Upper lobe of left lung (tissue), 6 donors: Measurements from ENCODE around the gene TUBGCP6. TPM values are rescaled to one million over a fixed set of nuclear protein-coding genes. Genes with fewer than 3 reads are reported as not detected.

Experiments used
- ATAC-seq, 2 donors: fragments of 200-7000 bp; cut with Tn5 transposase; one replicate each; pipeline ENCODE4 v1.9.1; 2022; ENCODE audit warnings: mild to moderate bottlenecking in 2 of 2, moderate library complexity in 2 of 2; ENCODE audit not compliant: low FRiP score in 2 of 2
- DNase-seq, 2 donors: peaks; one replicate each; pipeline ENCODE4 v3.0.0-alpha.2; 2019 to 2020
- H3K27ac ChIP-seq, 4 donors: fragments of 200-600 bp; sonication (generic); one replicate each; pipeline ENCODE4 v1.5.1; 2016 to 2019
- H3K27me3 ChIP-seq, 4 donors: fragments of 200-600 bp; sonication (generic); one replicate each; pipeline ENCODE4 v1.5.1; 2017 to 2019
- H3K36me3 ChIP-seq, 4 donors: fragments of 200-600 bp; sonication (generic); one replicate each; pipeline ENCODE4 v1.5.1; 2016 to 2019
- H3K4me1 ChIP-seq, 4 donors: fragments of 200-600 bp; sonication (generic); one replicate each; pipeline ENCODE4 v1.5.1; 2018 to 2019
- H3K4me3 ChIP-seq, 4 donors: fragments of 200-600 bp; sonication (generic); one replicate each; pipeline ENCODE4 v1.5.1; 2017 to 2019; ENCODE audit warnings: mild to moderate bottlenecking in 2 of 4, moderate library complexity in 1 of 4
- H3K9me3 ChIP-seq, 4 donors: fragments of 200-600 bp; sonication (generic); one replicate each; pipeline ENCODE4 v1.5.1; 2018 to 2019
- EP300 ChIP-seq, 4 donors: sonication (generic); formaldehyde crosslinking; IDR thresholded peaks; one replicate each; pipeline ENCODE4 v1.5.1; 2017; ENCODE audit warnings: antibody characterized with exemption in 4 of 4, control low read depth in 2 of 4
- POLR2A ChIP-seq, 4 donors: fragments of 450-650 bp; IDR thresholded peaks; one replicate each; pipeline ENCODE4 v1.5.1; 2016 to 2017; ENCODE audit warnings: antibody characterized with exemption in 4 of 4, mild to moderate bottlenecking in 2 of 4
- POLR2AphosphoS5 ChIP-seq, 2 donors: sonication (generic); formaldehyde crosslinking; IDR thresholded peaks; one replicate each; pipeline ENCODE4 v1.5.1; 2017; ENCODE audit warnings: antibody characterized with exemption in 2 of 2
- WGBS, 2 donors: methylation state at CpG; one replicate each; pipeline ENCODE4 v1.1.5; 2017 to 2018; 5-methylcytosine and 5-hydroxymethylcytosine counted together
- total RNA-seq, 6 donors: library from RNA; depleted of rRNA in 4 of 6; stranded (reverse); fragments of >200 nt in 4 of 6; gene quantifications; one replicate each; pipeline versions ENCODE4 v1.1.0 to v1.2.1, GENCODE V29; 2016 to 2021
- TF ChIP-seq, protein P1 (sequence below), 6 experiments: fragments of 450-650 bp in 4 of 6; fragments of 200-600 bp in 2 of 6; sonication (generic) in 2 of 6; IDR thresholded peaks; one replicate each; pipeline ENCODE4 v1.5.1; 2016 to 2019; ENCODE audit warnings: antibody characterized with exemption in 6 of 6
- donor health status: DM: no; HTN: no; CAD: no; lungs with moderate emphysema.
- donor health status: DM: no; HTN: yes; CAD: no; lungs with severe emphysema.

Gene TUBGCP6
- total RNA-seq, 6 donors from 2014 or later, result 43.2 to 216 (median 52.4) TPM

DNA sequence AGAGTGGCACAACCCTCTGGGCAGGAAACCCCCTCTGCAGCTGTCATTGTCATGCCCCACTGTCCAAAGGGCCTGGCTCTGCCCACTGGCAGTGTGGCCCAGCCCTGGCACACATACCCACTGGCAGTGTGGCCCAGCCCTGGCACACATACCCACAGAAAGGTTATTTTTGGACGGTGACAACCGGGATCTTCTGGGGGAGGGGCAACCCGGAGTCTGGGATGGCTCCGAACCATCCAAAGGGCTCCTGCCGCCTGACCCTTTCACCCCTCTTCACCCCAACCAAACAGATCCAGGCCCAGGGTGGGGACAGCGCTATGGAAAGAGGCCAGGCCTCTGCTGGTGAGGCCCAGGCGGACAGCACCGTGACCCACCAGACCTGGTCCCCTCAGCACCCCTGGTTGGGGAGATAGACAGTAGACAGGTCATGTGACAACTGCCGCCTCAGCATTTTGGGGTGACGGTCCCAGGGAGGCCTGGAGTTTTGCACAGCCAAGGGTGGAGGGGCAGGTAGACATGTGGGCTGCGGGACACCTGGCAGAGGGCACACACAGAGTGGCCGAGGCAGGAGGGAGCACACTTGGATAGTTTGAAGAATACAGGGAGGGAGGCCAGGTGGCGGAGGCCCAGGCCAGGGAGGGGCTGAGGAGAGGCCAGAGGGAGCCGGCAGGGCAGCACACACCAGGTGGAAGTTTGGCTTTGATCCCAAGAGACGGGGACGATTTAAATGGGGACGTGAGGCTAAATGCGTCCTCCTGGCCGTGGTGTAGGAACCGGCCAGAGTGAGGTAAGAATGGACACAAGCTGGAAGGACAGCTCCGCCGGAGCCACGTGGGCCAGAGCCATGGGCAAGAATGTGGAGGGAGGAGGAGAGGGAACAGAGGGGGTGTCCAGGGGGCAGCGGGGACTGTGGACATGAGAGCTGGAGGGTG lies 13.8 kb upstream of the TUBGCP6 start:
- H3K27me3 ChIP-seq, result peaks cover 0 to 13% (median 2%) of the 10 kb centered on the region in 4 donors
- ATAC-seq, result no peak

DNA sequence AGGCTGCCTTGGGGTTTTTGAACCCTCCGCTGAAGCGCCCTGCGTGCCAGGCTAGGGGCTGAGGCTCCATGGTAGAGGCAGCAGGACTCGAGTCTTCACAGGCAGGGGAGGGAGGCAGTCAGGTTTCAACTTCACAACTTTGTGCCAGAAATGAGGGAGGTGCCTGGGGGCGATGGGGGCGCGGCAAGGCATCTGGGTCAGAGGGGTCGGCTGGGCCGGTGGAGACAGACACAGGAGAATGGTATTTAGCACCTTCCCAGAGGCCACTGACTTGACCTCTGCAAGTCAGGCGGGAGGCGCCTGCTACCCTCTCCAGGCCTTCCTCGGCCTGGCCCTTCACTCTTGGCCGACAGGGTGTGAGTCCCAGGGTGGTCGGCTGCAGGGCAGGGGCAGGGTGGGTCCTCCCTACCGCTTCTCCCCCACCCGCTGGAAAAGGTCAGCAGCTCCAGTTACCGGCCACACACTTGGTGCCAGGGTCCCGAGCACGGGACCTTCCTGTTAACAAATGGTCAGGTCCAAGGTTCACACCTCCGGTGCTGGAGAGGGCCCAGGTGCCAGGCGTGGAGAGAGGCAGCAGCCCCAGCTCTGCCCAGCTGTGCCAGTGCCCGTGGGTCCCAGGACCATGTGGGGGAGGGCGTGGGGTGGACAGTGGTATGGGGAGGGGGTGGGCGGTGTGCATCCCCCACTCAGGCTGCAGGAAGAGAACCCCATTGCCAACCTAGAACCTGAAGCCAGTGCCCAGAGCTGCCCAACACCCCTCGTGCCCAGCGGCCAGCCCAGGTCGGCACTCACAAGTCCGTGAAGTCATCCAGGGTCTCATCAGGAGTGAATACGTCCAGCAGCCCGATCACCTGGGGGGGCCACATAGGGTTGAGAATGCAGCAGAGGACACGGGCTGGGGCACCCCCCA lies 12.9 kb upstream of the TUBGCP6 start:
- H3K36me3 ChIP-seq, result peaks cover 0 to 3% (median 0%) of the 10 kb centered on the region in 4 donors
- peaks cover 16 to 28% (median 18%) of the 10 kb centered on the region in 4 donors for H3K4me1 ChIP-seq
- ATAC-seq, result no peak
- peaks cover 0 to 13% (median 2%) of the 10 kb centered on the region in 4 donors for H3K27me3 ChIP-seq
- H3K27ac ChIP-seq, result no peak overlapping the region
- 84% methylated on average over 6 to 31 of the region's 31 CpGs for WGBS, 2 donors
- DNase-seq, result peak in 1 of 2 donors; percentile 72
- no peak overlapping the region for H3K4me3 ChIP-seq
- no peaks in the 10 kb centered on the region for H3K9me3 ChIP-seq
- TF ChIP-seq POLR2AphosphoS5 (IDR thresholded peaks at IDR 0.05) (no peak), EP300 (IDR thresholded peaks at IDR 0.05) (no peak), POLR2A (IDR thresholded peaks at IDR 0.05) (no peak)
- TF ChIP-seq, protein P1, sequence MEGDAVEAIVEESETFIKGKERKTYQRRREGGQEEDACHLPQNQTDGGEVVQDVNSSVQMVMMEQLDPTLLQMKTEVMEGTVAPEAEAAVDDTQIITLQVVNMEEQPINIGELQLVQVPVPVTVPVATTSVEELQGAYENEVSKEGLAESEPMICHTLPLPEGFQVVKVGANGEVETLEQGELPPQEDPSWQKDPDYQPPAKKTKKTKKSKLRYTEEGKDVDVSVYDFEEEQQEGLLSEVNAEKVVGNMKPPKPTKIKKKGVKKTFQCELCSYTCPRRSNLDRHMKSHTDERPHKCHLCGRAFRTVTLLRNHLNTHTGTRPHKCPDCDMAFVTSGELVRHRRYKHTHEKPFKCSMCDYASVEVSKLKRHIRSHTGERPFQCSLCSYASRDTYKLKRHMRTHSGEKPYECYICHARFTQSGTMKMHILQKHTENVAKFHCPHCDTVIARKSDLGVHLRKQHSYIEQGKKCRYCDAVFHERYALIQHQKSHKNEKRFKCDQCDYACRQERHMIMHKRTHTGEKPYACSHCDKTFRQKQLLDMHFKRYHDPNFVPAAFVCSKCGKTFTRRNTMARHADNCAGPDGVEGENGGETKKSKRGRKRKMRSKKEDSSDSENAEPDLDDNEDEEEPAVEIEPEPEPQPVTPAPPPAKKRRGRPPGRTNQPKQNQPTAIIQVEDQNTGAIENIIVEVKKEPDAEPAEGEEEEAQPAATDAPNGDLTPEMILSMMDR (IDR thresholded peaks at IDR 0.05), result no peak

More for the DNA sequence above, 13.8 kb upstream of the TUBGCP6 start:
- peak in 1 of 2 donors; percentile 60 for DNase-seq
- H3K36me3 ChIP-seq, result peaks cover 0 to 3% (median 0%) of the 10 kb centered on the region in 4 donors
- no peak for TF ChIP-seq POLR2A (IDR thresholded peaks at IDR 0.05)
- TF ChIP-seq, protein P1 (IDR thresholded peaks at IDR 0.05), result no peak
- no peak for TF ChIP-seq EP300 (IDR thresholded peaks at IDR 0.05)
- no peak for TF ChIP-seq POLR2AphosphoS5 (IDR thresholded peaks at IDR 0.05)
- H3K4me1 ChIP-seq, result peaks cover 16 to 35% (median 18%) of the 10 kb centered on the region in 4 donors
- H3K9me3 ChIP-seq, result no peaks in the 10 kb centered on the region
- H3K27ac ChIP-seq, result no peak overlapping the region
- WGBS, 2 donors, result 87 to 90% methylated on average over 22 to 24 of the region's 24 CpGs
- H3K4me3 ChIP-seq, result no peak overlapping the region

DNA sequence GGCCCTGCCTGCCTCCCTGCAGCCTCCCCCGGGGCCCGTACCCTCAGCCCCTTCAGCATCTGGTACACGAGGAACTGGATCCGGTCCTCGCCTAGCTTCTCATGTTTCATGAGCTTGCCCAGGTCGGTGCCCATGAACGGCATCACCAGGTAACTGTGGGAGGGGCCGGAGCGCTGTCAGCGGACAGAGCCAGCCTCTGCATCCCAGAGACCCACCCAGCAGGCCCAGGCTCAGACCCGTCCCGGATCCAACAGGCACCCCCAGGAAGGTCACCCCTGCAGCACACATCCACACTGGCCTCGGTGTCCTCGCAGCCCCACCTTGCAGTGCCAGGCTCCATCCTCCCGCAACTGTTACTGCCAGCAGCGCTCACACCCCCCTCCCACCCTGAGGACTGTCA lies 12.2 kb upstream of the TUBGCP6 start:
- H3K27ac ChIP-seq, result no peak overlapping the region
- no peak for ATAC-seq
- TF ChIP-seq, protein P1 (IDR thresholded peaks at IDR 0.05), result no peak
- TF ChIP-seq POLR2AphosphoS5 (IDR thresholded peaks at IDR 0.05) (no peak), POLR2A (IDR thresholded peaks at IDR 0.05) (no peak), EP300 (IDR thresholded peaks at IDR 0.05) (no peak)
- peak in 1 of 2 donors; percentile 66 for DNase-seq
- no peaks in the 10 kb centered on the region for H3K9me3 ChIP-seq
- WGBS, 2 donors, result 86% methylated on average over 16 of the region's 16 CpGs; no CpG with 5 or more reads in 1 of the 2 donors
- peaks cover 0 to 6% (median under 1%) of the 10 kb centered on the region in 4 donors for H3K27me3 ChIP-seq
- H3K4me3 ChIP-seq, result no peak overlapping the region
- peaks cover 12 to 24% (median 12%) of the 10 kb centered on the region in 4 donors for H3K4me1 ChIP-seq
- H3K36me3 ChIP-seq, result peaks cover 0 to 3% (median 0%) of the 10 kb centered on the region in 4 donors

DNA sequence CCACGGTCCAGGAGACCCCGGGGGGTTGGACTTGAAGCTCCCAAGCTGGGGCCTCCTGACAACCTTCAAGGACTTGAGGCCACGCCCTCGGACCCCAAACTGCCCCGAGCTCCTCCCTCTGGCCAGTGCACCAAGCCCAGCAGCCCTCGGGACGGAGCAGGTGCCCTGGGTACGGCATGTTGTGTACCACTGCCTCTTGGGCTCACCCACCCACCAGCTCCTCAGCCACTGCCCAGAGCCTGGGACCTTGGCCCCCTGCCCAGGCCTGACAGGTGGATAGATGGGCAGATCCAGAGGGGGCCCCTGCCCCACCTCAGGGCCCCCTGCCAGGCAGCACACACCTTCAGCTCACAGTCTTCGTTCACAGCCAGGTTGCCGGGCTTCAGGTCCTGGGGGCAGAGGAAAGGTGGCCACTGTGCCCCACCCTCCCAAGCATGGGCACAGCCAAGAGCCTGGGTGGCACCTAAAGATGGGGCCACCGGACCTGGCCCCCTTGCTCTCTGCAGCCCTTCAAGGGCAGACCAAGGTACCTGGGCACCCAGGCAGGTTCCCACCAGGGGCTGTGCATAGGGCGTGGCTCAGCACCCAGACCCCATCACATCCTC lies 11.5 kb upstream of the TUBGCP6 start:
- 86 to 96% methylated on average over 5 to 9 of the region's 12 CpGs for WGBS, 2 donors
- H3K36me3 ChIP-seq, result peaks cover 0 to 3% (median 0%) of the 10 kb centered on the region in 4 donors
- DNase-seq (peak in 1 of 2 donors; percentile 69), ATAC-seq (no peak)
- H3K27ac ChIP-seq, result no peak overlapping the region
- H3K4me3 ChIP-seq, result no peak overlapping the region
- TF ChIP-seq POLR2A (IDR thresholded peaks at IDR 0.05), result no peak
- TF ChIP-seq, protein P1 (IDR thresholded peaks at IDR 0.05), result no peak
- TF ChIP-seq EP300 (IDR thresholded peaks at IDR 0.05), result no peak
- TF ChIP-seq POLR2AphosphoS5 (IDR thresholded peaks at IDR 0.05), result no peak
- peaks cover 11 to 24% (median 15%) of the 10 kb centered on the region in 4 donors for H3K4me1 ChIP-seq
- no peaks in the 10 kb centered on the region for H3K9me3 ChIP-seq
- H3K27me3 ChIP-seq, result no peaks in the 10 kb centered on the region
